GM12878 (cell line): ENCODE measurements around the gene AP5B1. TPM values are rescaled to one million over a fixed set of nuclear protein-coding genes. Genes with fewer than 3 reads are reported as not detected.

Experiments
- EZH2 ChIP-seq: IDR thresholded peaks from 2 replicates; pipeline ENCODE4 v1.6.1; 2012; ENCODE audit warnings: low read depth, mild to moderate bottlenecking, control low read depth, inconsistent platforms, low read length, borderline replicate concordance; ENCODE audit not compliant: control insufficient read depth
- NR2F1 ChIP-seq: fragments of 450-650 bp; conservative IDR thresholded peaks from 2 replicates; pipeline ENCODE4 v1.6.1; 2017; ENCODE audit warnings: mild to moderate bottlenecking
- SIX5 ChIP-seq: IDR thresholded peaks from 2 replicates; pipeline ENCODE4 v1.6.1; 2011; ENCODE audit warnings: mild to moderate bottlenecking, low read depth, low read length, moderate library complexity; ENCODE audit not compliant: severe bottlenecking
- WRNIP1 ChIP-seq: IDR thresholded peaks from 2 replicates; pipeline ENCODE4 v1.6.1; 2011; ENCODE audit warnings: low read depth, low read length, improper control_type of control experiment, borderline replicate concordance
- ZNF217 ChIP-seq: fragments of 450-650 bp; IDR thresholded peaks from 2 replicates; pipeline ENCODE4 v1.6.1; 2017; ENCODE audit warnings: antibody characterized with exemption, mild to moderate bottlenecking
- polyA plus RNA-seq, 11 experiments: library from polyadenylated mRNA; depleted of rRNA in 4 of 11; unstranded in 6 of 11; stranded (reverse) in 5 of 11; fragments of >200 nt; fragmentation: Nextera tagmentation in 4 of 11; fragmentation: Illumina TruSeq in 1 of 11; extraction: Ambion mirVana in 4 of 11; extraction: Trizol in 1 of 11; gene quantifications; 1 replicate in 1 of 11; 2 replicates in 10 of 11; pipeline versions ENCODE4 v1.2.1 to v1.2.3, GENCODE V29; 2011 to 2016; ENCODE audit warnings: inconsistent platforms in 2 of 11, missing spikeins in 2 of 11, low read depth in 1 of 11
- total RNA-seq, 4 experiments: library from RNA; depleted of rRNA in 3 of 4; stranded (reverse); fragments of >200 nt in 3 of 4; fragmentation: Illumina TruSeq in 1 of 4; extraction: Trizol in 1 of 4; gene quantifications; 2 replicates each; pipeline versions ENCODE4 v1.2.1 to v1.2.3, GENCODE V29; 2013 to 2021
- TF ChIP-seq, protein P1 (sequence below): IDR thresholded peaks from 2 replicates; pipeline ENCODE4 v1.6.1; 2011; ENCODE audit warnings: borderline replicate concordance, low read depth, mild to moderate bottlenecking, moderate library complexity, mixed read lengths, low read length; ENCODE audit not compliant: insufficient read depth; ENCODE audit errors: extremely low read length
- TF ChIP-seq, protein P2 (sequence below): fragments of 450-650 bp; IDR thresholded peaks from 2 replicates; pipeline ENCODE4 v1.6.1; 2017; ENCODE audit warnings: mild to moderate bottlenecking, low read depth, inconsistent platforms; ENCODE audit not compliant: poor library complexity, severe bottlenecking

Gene AP5B1
- total and polyA plus RNA-seq, 10 of the 15 experiments (the other 5 are each of a cell fraction or from before 2014, with no cell fraction given): 0.47 to 13.1 (median 4.8) TPM

- TF ChIP-seq, protein P1, sequence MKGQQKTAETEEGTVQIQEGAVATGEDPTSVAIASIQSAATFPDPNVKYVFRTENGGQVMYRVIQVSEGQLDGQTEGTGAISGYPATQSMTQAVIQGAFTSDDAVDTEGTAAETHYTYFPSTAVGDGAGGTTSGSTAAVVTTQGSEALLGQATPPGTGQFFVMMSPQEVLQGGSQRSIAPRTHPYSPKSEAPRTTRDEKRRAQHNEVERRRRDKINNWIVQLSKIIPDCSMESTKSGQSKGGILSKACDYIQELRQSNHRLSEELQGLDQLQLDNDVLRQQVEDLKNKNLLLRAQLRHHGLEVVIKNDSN: no peak
- no peak for TF ChIP-seq WRNIP1
- TF ChIP-seq ZNF217: no peak
- no peak for TF ChIP-seq EZH2
- TF ChIP-seq SIX5: no peak
- TF ChIP-seq, protein P2, sequence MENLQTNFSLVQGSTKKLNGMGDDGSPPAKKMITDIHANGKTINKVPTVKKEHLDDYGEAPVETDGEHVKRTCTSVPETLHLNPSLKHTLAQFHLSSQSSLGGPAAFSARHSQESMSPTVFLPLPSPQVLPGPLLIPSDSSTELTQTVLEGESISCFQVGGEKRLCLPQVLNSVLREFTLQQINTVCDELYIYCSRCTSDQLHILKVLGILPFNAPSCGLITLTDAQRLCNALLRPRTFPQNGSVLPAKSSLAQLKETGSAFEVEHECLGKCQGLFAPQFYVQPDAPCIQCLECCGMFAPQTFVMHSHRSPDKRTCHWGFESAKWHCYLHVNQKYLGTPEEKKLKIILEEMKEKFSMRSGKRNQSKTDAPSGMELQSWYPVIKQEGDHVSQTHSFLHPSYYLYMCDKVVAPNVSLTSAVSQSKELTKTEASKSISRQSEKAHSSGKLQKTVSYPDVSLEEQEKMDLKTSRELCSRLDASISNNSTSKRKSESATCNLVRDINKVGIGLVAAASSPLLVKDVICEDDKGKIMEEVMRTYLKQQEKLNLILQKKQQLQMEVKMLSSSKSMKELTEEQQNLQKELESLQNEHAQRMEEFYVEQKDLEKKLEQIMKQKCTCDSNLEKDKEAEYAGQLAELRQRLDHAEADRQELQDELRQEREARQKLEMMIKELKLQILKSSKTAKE: no peak
- peak; percentile 83 for TF ChIP-seq NR2F1
Measured at GRCh38 chr11:65787649-65788622, 7.2 kb upstream of the AP5B1 start (continued).
